ENCODE results near the gene ENAH. TPM values are rescaled to one million over a fixed set of nuclear protein-coding genes. Genes with fewer than 3 reads are reported as not detected.

The ENAH gene
- total RNA-seq, 1 experiment from 2014 or later, result 100 TPM

GRCh38 chr1:225572422-225572821 lies 80.5 kb downstream of the ENAH start:
- Histone ChIP-seq H3K4me3 (replicated peaks in 1 of 2; ENCODE audit: low read depth in 1 of 2, low read length in 2 of 2) (no peak overlapping the region), H3K4me2 (ENCODE audit: low read length) (no peak overlapping the region), H3K27me3 (ENCODE audit: insufficient read depth, low read length) (no peaks in the 10 kb centered on the region), H3K9ac (ENCODE audit: low read length) (no peak overlapping the region), H3K36me3 (ENCODE audit: control insufficient read depth in 1 of 2, insufficient read depth in 2 of 2, low read length in 2 of 2) (no peaks in the 10 kb centered on the region), H3K9me2 (ENCODE audit: insufficient read depth) (no peaks in the 10 kb centered on the region), H2AFZ (ENCODE audit: low read depth, low read length, poor library complexity, severe bottlenecking) (no peak overlapping the region), H3K27ac (ENCODE audit: low read depth, low read length) (no peak overlapping the region), H4K20me1 (ENCODE audit: insufficient read depth) (no peaks in the 10 kb centered on the region; the same call in 1 of the 2 replicates), H3K79me2 (ENCODE audit: insufficient read depth, low read length) (peaks cover 64% of the 10 kb centered on the region), H3K4me1 (ENCODE audit: control insufficient read depth in 1 of 2, insufficient read depth in 2 of 2, low read length in 2 of 2) (peaks cover 0 to 3% of the 10 kb centered on the region in 2 experiments; a peak in 2 of 4 replicates), H3K9me3 (ENCODE audit: control insufficient read depth in 1 of 2, insufficient read depth in 1 of 2, low read depth in 1 of 2, low read length in 2 of 2) (no peaks in the 10 kb centered on the region)
- BruUV-seq (replicated peaks), result no TSS peak
- ChIA-PET POLR2A (no interaction called here), CTCF (no interaction called here), RAD21 (ENCODE audit: low non-redundant PET in 1 of 2, low total read pairs in 2 of 2, uncharacterized antibody in 2 of 2, unreplicated experiment in 2 of 2) (no interaction called here)
- DNase-seq (ENCODE audit: low read depth, low spot score) (no peak), ATAC-seq (peak; percentile 46; the same call in 1 of the 2 replicates)
- intact Hi-C loops (cut with micrococcal nuclease), result no loop called here
- TF ChIP-seq SRF (IDR thresholded peaks at IDR 0.05; ENCODE audit: low read depth) (no peak), RAD21 (IDR thresholded peaks at IDR 0.05; ENCODE audit: low read depth) (0 out of 2 replicates have a peak, but pooled peaks have one; percentile 6), CEBPB (IDR thresholded peaks at IDR 0.05; ENCODE audit: low read depth) (no peak), CBX3 (IDR thresholded peaks at IDR 0.05; ENCODE audit: low read depth) (no peak)
- TF ChIP-seq, protein P1, sequence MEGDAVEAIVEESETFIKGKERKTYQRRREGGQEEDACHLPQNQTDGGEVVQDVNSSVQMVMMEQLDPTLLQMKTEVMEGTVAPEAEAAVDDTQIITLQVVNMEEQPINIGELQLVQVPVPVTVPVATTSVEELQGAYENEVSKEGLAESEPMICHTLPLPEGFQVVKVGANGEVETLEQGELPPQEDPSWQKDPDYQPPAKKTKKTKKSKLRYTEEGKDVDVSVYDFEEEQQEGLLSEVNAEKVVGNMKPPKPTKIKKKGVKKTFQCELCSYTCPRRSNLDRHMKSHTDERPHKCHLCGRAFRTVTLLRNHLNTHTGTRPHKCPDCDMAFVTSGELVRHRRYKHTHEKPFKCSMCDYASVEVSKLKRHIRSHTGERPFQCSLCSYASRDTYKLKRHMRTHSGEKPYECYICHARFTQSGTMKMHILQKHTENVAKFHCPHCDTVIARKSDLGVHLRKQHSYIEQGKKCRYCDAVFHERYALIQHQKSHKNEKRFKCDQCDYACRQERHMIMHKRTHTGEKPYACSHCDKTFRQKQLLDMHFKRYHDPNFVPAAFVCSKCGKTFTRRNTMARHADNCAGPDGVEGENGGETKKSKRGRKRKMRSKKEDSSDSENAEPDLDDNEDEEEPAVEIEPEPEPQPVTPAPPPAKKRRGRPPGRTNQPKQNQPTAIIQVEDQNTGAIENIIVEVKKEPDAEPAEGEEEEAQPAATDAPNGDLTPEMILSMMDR (IDR thresholded peaks at IDR 0.05 in 2 of 3, conservative IDR thresholded peaks at IDR 0.05 in 1 of 3; ENCODE audit: borderline replicate concordance in 1 of 3, insufficient read depth in 1 of 3, low read depth in 2 of 3, low read length in 2 of 3), result 0 out of 6 replicates have a peak, but pooled peaks of 1 of the 3 experiments have one; percentile 28

- Histone ChIP-seq H3K4me2 (ENCODE audit: low read length) (no peak overlapping the region), H4K20me1 (ENCODE audit: insufficient read depth) (no peaks in the 10 kb centered on the region; the same call in 1 of the 2 replicates), H3K36me3 (ENCODE audit: control insufficient read depth in 1 of 2, insufficient read depth in 2 of 2, low read length in 2 of 2) (no peaks in the 10 kb centered on the region), H3K4me1 (ENCODE audit: control insufficient read depth in 1 of 2, insufficient read depth in 2 of 2, low read length in 2 of 2) (no peaks in the 10 kb centered on the region), H3K27me3 (ENCODE audit: insufficient read depth, low read length) (no peaks in the 10 kb centered on the region), H2AFZ (ENCODE audit: low read depth, low read length, poor library complexity, severe bottlenecking) (no peak overlapping the region), H3K9me3 (ENCODE audit: control insufficient read depth in 1 of 2, insufficient read depth in 1 of 2, low read depth in 1 of 2, low read length in 2 of 2) (no peaks in the 10 kb centered on the region), H3K9me2 (ENCODE audit: insufficient read depth) (no peaks in the 10 kb centered on the region), H3K4me3 (replicated peaks in 1 of 2; ENCODE audit: low read depth in 1 of 2, low read length in 2 of 2) (no peak overlapping the region), H3K79me2 (ENCODE audit: insufficient read depth, low read length) (peaks cover 40% of the 10 kb centered on the region), H3K27ac (ENCODE audit: low read depth, low read length) (no peak overlapping the region), H3K9ac (ENCODE audit: low read length) (no peak overlapping the region)
- DNase-seq (ENCODE audit: low read depth, low spot score) (no peak), ATAC-seq (no peak)
- POLR2A ChIA-PET, result no interaction called here
- no TSS peak for BruUV-seq (replicated peaks)
- intact Hi-C loops (cut with micrococcal nuclease), result no loop called here
- CTCF ChIA-PET, result no interaction called here
- TF ChIP-seq SRF (IDR thresholded peaks at IDR 0.05; ENCODE audit: low read depth) (no peak), YY1 (IDR thresholded peaks at IDR 0.05; ENCODE audit: extremely low read depth, insufficient replicate concordance, low read depth, low read length) (no peak), EZH2 (IDR thresholded peaks at IDR 0.05) (no peak), POLR2A (IDR thresholded peaks at IDR 0.05; ENCODE audit: borderline replicate concordance, extremely low read depth, insufficient read depth, insufficient read length) (no peak), RAD21 (IDR thresholded peaks at IDR 0.05; ENCODE audit: low read depth) (peak; percentile 58), EZH2phosphoT487 (IDR thresholded peaks at IDR 0.05; ENCODE audit: borderline replicate concordance) (no peak), CBX3 (IDR thresholded peaks at IDR 0.05; ENCODE audit: low read depth) (no peak), ZFX (IDR thresholded peaks at IDR 0.05) (no peak), SIN3A (IDR thresholded peaks at IDR 0.05; ENCODE audit: low read depth) (no peak), FOSL1 (IDR thresholded peaks at IDR 0.05; ENCODE audit: low read depth) (no peak), TCF7L2 (IDR thresholded peaks at IDR 0.05; ENCODE audit: borderline replicate concordance, extremely low read depth, insufficient read depth, insufficient read length) (no peak)
- TF ChIP-seq, protein P2, sequence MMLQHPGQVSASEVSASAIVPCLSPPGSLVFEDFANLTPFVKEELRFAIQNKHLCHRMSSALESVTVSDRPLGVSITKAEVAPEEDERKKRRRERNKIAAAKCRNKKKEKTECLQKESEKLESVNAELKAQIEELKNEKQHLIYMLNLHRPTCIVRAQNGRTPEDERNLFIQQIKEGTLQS (IDR thresholded peaks at IDR 0.05), result no peak
- TF ChIP-seq, protein P1 (IDR thresholded peaks at IDR 0.05 in 2 of 3, conservative IDR thresholded peaks at IDR 0.05 in 1 of 3; ENCODE audit: borderline replicate concordance in 1 of 3, insufficient read depth in 1 of 3, low read depth in 2 of 3, low read length in 2 of 3), result peak in 2 of 3 experiments; percentile 23 to 47; a peak in 3 of 6 replicates
- RAD21 ChIA-PET (ENCODE audit: low non-redundant PET in 1 of 2, low total read pairs in 2 of 2, uncharacterized antibody in 2 of 2, unreplicated experiment in 2 of 2), result no interaction called here
Measured at GRCh38 chr1:225567789-225568188, 85.1 kb downstream of the ENAH start.
